Tibial nerve (tissue), 3 donors: ENCODE results near the gene ROBO1.

Source experiments
- CTCF ChIP-seq, 5 experiments: fragments of 200-600 bp in 3 of 5; fragments of 450-650 bp in 2 of 5; sonication (generic) in 3 of 5; IDR thresholded peaks; one replicate each; pipeline ENCODE4 v1.5.1; 2016 to 2019; ENCODE audit warnings: antibody characterized with exemption in 5 of 5, mild to moderate bottlenecking in 3 of 5, moderate library complexity in 2 of 5
- POLR2A ChIP-seq, 2 donors: fragments of 450-650 bp; IDR thresholded peaks; one replicate each; pipeline ENCODE4 v1.6.1; 2017; ENCODE audit warnings: antibody characterized with exemption in 2 of 2, mild to moderate bottlenecking in 2 of 2, moderate library complexity in 2 of 2

GRCh38 chr3:79809106-79809505 is 41.3 kb upstream of the ROBO1 start:
- TF ChIP-seq POLR2A (IDR thresholded peaks at IDR 0.05) = no peak
- TF ChIP-seq CTCF (IDR thresholded peaks at IDR 0.05) = no peak
